ENCODE data around the gene UCMA.

UCMA gene

DNA sequence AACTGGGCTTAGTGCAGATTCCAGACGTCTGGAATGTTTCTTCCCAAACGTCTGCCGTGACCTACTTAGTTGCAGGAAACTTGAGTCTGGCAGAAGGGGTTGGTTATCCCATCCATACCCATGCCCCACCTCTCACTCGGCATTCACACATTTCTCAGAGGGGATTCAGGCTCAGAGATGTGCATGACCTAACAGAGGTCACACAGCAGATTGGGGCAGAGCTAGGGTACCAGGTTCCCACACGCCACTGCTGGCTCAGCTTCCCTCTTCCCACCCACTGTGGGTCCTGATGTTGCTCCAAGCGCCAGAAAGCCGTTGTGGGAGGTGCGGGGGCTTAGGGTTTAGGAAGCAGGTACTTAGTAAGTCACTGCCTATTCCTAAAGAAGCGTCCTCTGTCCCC, 3.0 kb downstream of the UCMA start:
- Mint-ChIP-seq H3K9me3 (no peaks in the 10 kb centered on the region), H3K27me3 (ENCODE audit: low read depth) (peaks cover 26% of the 10 kb centered on the region), H3K36me3 (ENCODE audit: low read depth) (no peaks in the 10 kb centered on the region), H3K4me1 (no peaks in the 10 kb centered on the region), H3K27ac (no peak overlapping the region), H3K4me3 (no peak overlapping the region)
- TF ChIP-seq, protein P1, sequence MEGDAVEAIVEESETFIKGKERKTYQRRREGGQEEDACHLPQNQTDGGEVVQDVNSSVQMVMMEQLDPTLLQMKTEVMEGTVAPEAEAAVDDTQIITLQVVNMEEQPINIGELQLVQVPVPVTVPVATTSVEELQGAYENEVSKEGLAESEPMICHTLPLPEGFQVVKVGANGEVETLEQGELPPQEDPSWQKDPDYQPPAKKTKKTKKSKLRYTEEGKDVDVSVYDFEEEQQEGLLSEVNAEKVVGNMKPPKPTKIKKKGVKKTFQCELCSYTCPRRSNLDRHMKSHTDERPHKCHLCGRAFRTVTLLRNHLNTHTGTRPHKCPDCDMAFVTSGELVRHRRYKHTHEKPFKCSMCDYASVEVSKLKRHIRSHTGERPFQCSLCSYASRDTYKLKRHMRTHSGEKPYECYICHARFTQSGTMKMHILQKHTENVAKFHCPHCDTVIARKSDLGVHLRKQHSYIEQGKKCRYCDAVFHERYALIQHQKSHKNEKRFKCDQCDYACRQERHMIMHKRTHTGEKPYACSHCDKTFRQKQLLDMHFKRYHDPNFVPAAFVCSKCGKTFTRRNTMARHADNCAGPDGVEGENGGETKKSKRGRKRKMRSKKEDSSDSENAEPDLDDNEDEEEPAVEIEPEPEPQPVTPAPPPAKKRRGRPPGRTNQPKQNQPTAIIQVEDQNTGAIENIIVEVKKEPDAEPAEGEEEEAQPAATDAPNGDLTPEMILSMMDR (IDR thresholded peaks at IDR 0.05; ENCODE audit: unreplicated experiment in 3 of 3): no peak

DNA sequence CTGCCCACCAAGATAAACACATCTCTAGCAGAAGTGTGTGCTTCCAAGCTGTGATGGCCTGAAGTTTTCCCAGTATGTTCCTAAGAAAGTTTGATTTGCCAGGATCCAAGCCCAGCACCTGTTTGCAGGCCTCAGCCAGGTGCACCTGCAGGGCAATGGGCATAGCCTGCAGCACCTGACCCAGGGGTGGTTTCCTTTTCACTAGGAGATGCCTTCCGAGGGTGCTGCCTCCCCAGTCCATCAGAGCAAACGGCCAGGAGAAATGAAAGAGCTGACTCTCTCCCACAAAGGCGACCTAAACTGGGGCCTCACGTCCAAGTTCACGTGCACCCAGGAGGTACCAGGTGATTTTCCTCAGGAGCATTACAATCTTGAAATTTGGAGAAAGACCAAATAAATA, 7.1 kb downstream of the UCMA start:
- TF ChIP-seq, protein P1 (IDR thresholded peaks at IDR 0.05; ENCODE audit: unreplicated experiment in 3 of 3): no peak
- Mint-ChIP-seq H3K27me3 (ENCODE audit: low read depth) (peaks cover 11% of the 10 kb centered on the region), H3K36me3 (ENCODE audit: low read depth) (no peaks in the 10 kb centered on the region), H3K27ac (no peak overlapping the region), H3K4me1 (no peaks in the 10 kb centered on the region), H3K9me3 (no peaks in the 10 kb centered on the region), H3K4me3 (no peak overlapping the region)

- no peak overlapping the region for H3K4me3 Mint-ChIP-seq
- no peaks in the 10 kb centered on the region for H3K9me3 Mint-ChIP-seq
- TF ChIP-seq, protein P1 (IDR thresholded peaks at IDR 0.05; ENCODE audit: unreplicated experiment in 3 of 3): no peak
- no peaks in the 10 kb centered on the region for H3K36me3 Mint-ChIP-seq (ENCODE audit: low read depth)
- H3K4me1 Mint-ChIP-seq: no peaks in the 10 kb centered on the region
- peaks cover 15% of the 10 kb centered on the region for H3K27me3 Mint-ChIP-seq (ENCODE audit: low read depth)
- H3K27ac Mint-ChIP-seq: no peak overlapping the region
Observed at GRCh38 chr10:13225601-13226000, 8.6 kb downstream of the UCMA start.

DNA sequence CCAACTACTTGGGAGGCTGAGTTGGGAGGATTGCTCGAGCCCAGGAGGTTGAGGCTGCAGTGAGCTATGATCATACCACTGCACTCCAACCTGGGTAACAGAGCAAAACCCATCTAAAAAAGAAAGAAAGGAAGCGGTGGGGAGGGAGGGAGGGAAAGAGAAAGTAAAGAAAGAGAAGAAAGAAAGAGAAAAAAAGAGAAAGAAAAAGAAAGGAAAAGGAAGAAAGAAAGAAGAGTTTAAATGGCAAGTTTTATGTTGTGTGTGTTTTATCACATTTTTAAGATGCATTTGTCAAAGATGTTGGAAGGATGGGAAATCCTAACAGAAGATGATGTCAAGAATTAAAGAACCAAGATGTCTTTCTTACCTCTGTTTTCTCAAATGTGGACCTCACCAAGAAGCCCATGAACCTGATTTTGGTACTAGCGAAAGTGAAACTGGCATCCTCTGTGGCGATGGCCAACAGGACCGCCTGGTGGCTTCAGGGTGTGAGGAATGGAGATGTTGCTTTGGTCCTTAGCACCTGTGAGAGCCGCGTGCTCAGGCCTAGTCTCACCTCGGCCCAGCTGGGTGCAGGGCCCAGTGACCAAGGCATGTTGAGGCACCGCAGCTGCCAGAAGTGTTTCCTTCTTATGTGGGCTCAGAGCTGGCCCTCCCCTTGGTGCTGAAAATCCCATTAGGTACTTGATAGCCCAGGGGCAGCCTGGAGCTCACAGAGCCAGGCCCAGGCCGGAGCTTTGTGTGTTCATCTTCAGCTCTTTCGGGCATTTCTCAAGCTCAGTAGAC, 9.8 kb downstream of the UCMA start:
- H3K36me3 Mint-ChIP-seq (ENCODE audit: low read depth): peaks cover 2% of the 10 kb centered on the region
- TF ChIP-seq, protein P1 (IDR thresholded peaks at IDR 0.05; ENCODE audit: unreplicated experiment in 3 of 3): no peak
- peaks cover 7% of the 10 kb centered on the region for H3K27me3 Mint-ChIP-seq (ENCODE audit: low read depth)
- H3K9me3 Mint-ChIP-seq: peaks cover under 1% of the 10 kb centered on the region
- no peak overlapping the region for H3K4me3 Mint-ChIP-seq
- no peak overlapping the region for H3K27ac Mint-ChIP-seq
- H3K4me1 Mint-ChIP-seq: peaks cover 5% of the 10 kb centered on the region

- Mint-ChIP-seq H3K4me3 (no peak overlapping the region), H3K27ac (no peak overlapping the region), H3K36me3 (ENCODE audit: low read depth) (peaks cover 4% of the 10 kb centered on the region), H3K27me3 (ENCODE audit: low read depth) (peaks cover 3% of the 10 kb centered on the region), H3K4me1 (peaks cover 6% of the 10 kb centered on the region), H3K9me3 (peaks cover 2% of the 10 kb centered on the region)
- TF ChIP-seq, protein P1 (IDR thresholded peaks at IDR 0.05; ENCODE audit: unreplicated experiment in 3 of 3): no peak
Observed at GRCh38 chr10:13223241-13223640, 10.9 kb downstream of the UCMA start.

DNA sequence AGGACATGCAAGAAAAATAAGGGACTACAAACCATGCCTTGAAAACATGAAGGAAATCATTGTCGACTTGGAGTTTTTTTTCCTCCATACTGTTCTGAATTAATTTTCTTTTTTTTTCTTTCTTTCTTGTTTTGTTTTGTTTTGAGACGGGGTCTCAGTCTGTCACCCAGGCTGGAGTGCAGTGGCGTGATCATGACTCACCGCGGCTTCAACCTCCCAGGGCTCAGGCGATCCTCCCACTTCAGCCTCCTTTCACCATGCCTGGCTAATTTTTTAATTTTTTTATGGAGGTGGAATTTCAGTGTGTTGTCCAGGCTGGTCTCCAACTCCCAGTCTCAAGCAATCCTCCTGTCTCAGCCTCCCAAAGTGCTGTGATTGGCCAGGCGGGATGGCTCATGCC, 11.6 kb downstream of the UCMA start:
- H3K4me3 Mint-ChIP-seq: no peak overlapping the region
- TF ChIP-seq, protein P1 (IDR thresholded peaks at IDR 0.05; ENCODE audit: unreplicated experiment in 3 of 3): no peak
- peaks cover 3% of the 10 kb centered on the region for H3K27me3 Mint-ChIP-seq (ENCODE audit: low read depth)
- H3K9me3 Mint-ChIP-seq: peaks cover 2% of the 10 kb centered on the region
- H3K4me1 Mint-ChIP-seq: peaks cover 6% of the 10 kb centered on the region
- H3K36me3 Mint-ChIP-seq (ENCODE audit: low read depth): peaks cover 4% of the 10 kb centered on the region
- no peak overlapping the region for H3K27ac Mint-ChIP-seq
